ENCODE results near the gene UBR7.

DNA sequence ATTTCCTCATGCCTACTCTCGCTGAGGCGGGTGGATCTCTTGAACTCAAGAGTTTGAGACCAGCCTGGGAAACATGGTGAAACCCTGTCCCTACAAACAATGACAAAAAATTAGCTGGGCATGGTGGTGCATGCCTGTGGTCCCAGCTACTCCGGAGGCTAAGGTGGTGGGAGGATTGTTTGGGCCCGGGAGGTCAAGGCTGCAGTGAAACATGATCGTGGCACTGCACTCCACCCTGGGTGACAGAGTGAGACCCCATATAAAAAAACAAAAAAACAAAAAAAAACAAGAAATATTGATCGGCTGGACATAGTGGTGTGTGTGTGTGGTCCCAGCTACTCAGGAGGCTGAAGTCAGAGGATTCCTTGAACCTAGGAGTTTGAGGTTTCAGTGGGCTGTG, 31.6 kb upstream of the UBR7 start:
- TF ChIP-seq ZNF274 (IDR thresholded peaks at IDR 0.05; ENCODE audit: low read depth, low read length), result no peak
- no peak for TF ChIP-seq YY1 (IDR thresholded peaks at IDR 0.05; ENCODE audit: insufficient read depth, insufficient read length)
